ENCODE measurements around the gene CAMK1D. TPM values are rescaled to one million over a fixed set of nuclear protein-coding genes. Genes with fewer than 3 reads are reported as not detected.

CAMK1D gene
- polyA plus RNA-seq, 2 of the 4 experiments (the other 2 are of a cell fraction), result 6.6 to 12.5 TPM

DNA sequence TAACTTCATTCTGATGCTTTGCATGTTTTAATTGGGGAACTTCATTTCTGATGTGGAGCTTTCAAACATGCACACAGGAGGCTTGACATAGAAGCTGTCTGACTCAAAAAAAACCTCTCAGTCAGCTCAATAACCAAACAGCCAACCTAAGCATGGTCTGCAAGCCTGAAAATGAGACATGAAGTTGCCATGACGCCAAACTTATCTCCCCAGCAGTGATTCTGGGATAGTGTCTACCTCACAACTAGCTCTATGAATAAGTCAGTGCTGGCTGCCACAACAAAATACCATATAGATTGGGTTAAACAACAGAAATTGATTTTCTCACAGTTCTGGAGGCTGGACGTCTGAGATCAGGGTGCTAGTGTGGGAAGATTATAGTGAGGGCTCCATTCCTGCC, 408.0 kb downstream of the CAMK1D start:
- Histone ChIP-seq H3K27ac (no peak overlapping the region), H3K4me1 (no peaks in the 10 kb centered on the region), H3K4me2 (no peak overlapping the region), H3K4me3 (no peak overlapping the region), H3K9me3 (no peaks in the 10 kb centered on the region)
- ATAC-seq, result no peak
- POLR2A ChIA-PET, result no interaction called here
- no peak for FAIRE-seq
- no peak for DNase-seq (ENCODE audit: low read depth in 1 of 2, low spot score in 1 of 2)
- TF ChIP-seq CBX8 (IDR thresholded peaks at IDR 0.05) (no peak), HOXB13 (CRISPR knock-in tag; IDR thresholded peaks at IDR 0.05; ENCODE audit: low read depth) (no peak), MAFK (IDR thresholded peaks at IDR 0.05; ENCODE audit: partially characterized antibody) (no peak), ZC3H11A (IDR thresholded peaks at IDR 0.05) (no peak), RCOR1 (IDR thresholded peaks at IDR 0.05; ENCODE audit: low read depth, low read length) (no peak), HDAC2 (IDR thresholded peaks at IDR 0.05) (no peak), JUN (IDR thresholded peaks at IDR 0.05) (no peak), JUNB (IDR thresholded peaks at IDR 0.05) (no peak), SREBF2 (IDR thresholded peaks at IDR 0.05) (no peak), CHD2 (IDR thresholded peaks at IDR 0.05; ENCODE audit: low read length, partially characterized antibody) (no peak), RAD21 (conservative IDR thresholded peaks at IDR 0.05 in 1 of 2, IDR thresholded peaks at IDR 0.05 in 1 of 2) (no peak)
- TF ChIP-seq, protein P1, sequence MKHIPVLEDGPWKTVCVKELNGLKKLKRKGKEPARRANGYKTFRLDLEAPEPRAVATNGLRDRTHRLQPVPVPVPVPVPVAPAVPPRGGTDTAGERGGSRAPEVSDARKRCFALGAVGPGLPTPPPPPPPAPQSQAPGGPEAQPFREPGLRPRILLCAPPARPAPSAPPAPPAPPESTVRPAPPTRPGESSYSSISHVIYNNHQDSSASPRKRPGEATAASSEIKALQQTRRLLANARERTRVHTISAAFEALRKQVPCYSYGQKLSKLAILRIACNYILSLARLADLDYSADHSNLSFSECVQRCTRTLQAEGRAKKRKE (CRISPR knock-in tag; IDR thresholded peaks at IDR 0.05; ENCODE audit: low read depth), result no peak
- TF ChIP-seq, protein P2, sequence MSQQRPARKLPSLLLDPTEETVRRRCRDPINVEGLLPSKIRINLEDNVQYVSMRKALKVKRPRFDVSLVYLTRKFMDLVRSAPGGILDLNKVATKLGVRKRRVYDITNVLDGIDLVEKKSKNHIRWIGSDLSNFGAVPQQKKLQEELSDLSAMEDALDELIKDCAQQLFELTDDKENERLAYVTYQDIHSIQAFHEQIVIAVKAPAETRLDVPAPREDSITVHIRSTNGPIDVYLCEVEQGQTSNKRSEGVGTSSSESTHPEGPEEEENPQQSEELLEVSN (IDR thresholded peaks at IDR 0.05; ENCODE audit: borderline replicate concordance, low read depth), result no peak
- 65% methylated on average over 2 of the region's 2 CpGs for WGBS (ENCODE audit: missing lambda C conversion rate)
- CTCF ChIA-PET, result interaction anchor here (0.9 to 1.2 kb wide), 3 partner anchors 11 to 493 kb away, joined by 3 to 5 read pairs (median 3); no protein-coding TSS in a partner anchor

DNA sequence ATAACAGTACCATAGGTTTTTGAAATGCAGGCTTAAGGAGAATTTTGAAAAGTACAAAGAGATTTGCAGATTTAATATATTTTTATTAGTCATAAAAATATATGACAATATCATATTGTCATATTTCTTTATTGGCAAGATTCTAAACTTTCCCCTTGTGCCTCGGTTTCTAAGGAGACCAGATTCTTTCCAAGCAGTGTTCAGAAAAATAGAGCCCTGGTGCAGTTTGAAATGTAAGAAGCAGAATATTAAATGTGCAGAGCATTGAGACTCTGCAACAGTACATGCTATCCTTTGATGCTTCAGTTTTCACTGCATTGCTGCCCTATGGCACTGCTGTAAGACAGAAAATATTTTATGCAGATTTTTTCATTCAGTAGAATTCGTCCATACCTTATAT, 408.9 kb downstream of the CAMK1D start:
- H3K4me1 ChIP-seq, result no peaks in the 10 kb centered on the region
- no peak overlapping the region for H3K4me2 ChIP-seq
- no peak for DNase-seq (ENCODE audit: low read depth in 1 of 2, low spot score in 1 of 2)
- no peak overlapping the region for H3K4me3 ChIP-seq
- ChIA-PET CTCF (interaction anchor here (0.6 to 1.2 kb wide), 3 partner anchors 262 to 496 kb away, joined by 3 to 5 read pairs (median 3); no protein-coding TSS in a partner anchor), POLR2A (no interaction called here)
- 41% methylated on average over 2 of the region's 2 CpGs for WGBS (ENCODE audit: missing lambda C conversion rate)
- no peak for ATAC-seq
- FAIRE-seq, result no peak
- H3K27ac ChIP-seq, result no peak overlapping the region
- TF ChIP-seq, protein P3, sequence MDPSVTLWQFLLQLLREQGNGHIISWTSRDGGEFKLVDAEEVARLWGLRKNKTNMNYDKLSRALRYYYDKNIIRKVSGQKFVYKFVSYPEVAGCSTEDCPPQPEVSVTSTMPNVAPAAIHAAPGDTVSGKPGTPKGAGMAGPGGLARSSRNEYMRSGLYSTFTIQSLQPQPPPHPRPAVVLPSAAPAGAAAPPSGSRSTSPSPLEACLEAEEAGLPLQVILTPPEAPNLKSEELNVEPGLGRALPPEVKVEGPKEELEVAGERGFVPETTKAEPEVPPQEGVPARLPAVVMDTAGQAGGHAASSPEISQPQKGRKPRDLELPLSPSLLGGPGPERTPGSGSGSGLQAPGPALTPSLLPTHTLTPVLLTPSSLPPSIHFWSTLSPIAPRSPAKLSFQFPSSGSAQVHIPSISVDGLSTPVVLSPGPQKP (IDR thresholded peaks at IDR 0.05; ENCODE audit: low read depth, low read length), result no peak
- TF ChIP-seq FOXS1 (CRISPR knock-in tag; IDR thresholded peaks at IDR 0.05) (no peak), CBX8 (IDR thresholded peaks at IDR 0.05) (no peak), CBX2 (IDR thresholded peaks at IDR 0.05; ENCODE audit: borderline replicate concordance, low read depth) (no peak), SMC3 (IDR thresholded peaks at IDR 0.05) (no peak), JUN (IDR thresholded peaks at IDR 0.05) (no peak), RARB (CRISPR knock-in tag; IDR thresholded peaks at IDR 0.05) (no peak), HOXB13 (CRISPR knock-in tag; IDR thresholded peaks at IDR 0.05; ENCODE audit: low read depth) (no peak), KDM1A (IDR thresholded peaks at IDR 0.05; ENCODE audit: low read depth) (no peak), ZSCAN20 (CRISPR knock-in tag; IDR thresholded peaks at IDR 0.05) (no peak), MAFK (IDR thresholded peaks at IDR 0.05; ENCODE audit: partially characterized antibody) (no peak)
- TF ChIP-seq, protein P2 (IDR thresholded peaks at IDR 0.05; ENCODE audit: borderline replicate concordance, low read depth), result no peak
- TF ChIP-seq, protein P4, sequence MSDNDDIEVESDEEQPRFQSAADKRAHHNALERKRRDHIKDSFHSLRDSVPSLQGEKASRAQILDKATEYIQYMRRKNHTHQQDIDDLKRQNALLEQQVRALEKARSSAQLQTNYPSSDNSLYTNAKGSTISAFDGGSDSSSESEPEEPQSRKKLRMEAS (IDR thresholded peaks at IDR 0.05), result no peak
- TF ChIP-seq, protein P5, sequence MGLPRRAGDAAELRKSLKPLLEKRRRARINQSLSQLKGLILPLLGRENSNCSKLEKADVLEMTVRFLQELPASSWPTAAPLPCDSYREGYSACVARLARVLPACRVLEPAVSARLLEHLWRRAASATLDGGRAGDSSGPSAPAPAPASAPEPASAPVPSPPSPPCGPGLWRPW (IDR thresholded peaks at IDR 0.05), result no peak
- TF ChIP-seq, protein P6, sequence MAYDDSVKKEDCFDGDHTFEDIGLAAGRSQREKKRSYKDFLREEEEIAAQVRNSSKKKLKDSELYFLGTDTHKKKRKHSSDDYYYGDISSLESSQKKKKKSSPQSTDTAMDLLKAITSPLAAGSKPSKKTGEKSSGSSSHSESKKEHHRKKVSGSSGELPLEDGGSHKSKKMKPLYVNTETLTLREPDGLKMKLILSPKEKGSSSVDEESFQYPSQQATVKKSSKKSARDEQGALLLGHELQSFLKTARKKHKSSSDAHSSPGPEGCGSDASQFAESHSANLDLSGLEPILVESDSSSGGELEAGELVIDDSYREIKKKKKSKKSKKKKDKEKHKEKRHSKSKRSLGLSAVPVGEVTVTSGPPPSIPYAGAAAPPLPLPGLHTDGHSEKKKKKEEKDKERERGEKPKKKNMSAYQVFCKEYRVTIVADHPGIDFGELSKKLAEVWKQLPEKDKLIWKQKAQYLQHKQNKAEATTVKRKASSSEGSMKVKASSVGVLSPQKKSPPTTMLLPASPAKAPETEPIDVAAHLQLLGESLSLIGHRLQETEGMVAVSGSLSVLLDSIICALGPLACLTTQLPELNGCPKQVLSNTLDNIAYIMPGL (CRISPR knock-in tag; IDR thresholded peaks at IDR 0.05; ENCODE audit: borderline replicate concordance), result no peak
- no peaks in the 10 kb centered on the region for H3K9me3 ChIP-seq
